ENCODE data around the gene NRXN3.

DNA sequence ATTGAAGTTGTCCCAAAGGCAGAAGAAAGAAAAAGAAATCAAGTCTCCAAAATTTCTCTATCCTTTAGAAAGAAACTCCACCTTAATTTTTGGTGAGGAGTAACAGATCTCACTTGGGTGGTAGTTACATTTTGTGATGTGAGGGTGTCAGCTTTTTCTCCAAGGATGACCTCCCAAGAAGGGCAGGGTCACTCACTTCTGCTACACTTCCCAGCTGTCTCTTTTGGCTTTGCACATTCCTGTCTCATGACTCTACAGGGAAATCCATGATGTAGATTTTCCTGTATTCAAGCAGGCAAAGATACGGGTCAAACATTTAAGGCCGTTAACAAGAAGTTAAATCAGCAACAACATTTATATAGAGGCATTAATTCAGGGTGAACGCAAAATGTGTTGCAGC lies 1016.4 kb downstream of the NRXN3 start:
- TF ChIP-seq, protein P1, sequence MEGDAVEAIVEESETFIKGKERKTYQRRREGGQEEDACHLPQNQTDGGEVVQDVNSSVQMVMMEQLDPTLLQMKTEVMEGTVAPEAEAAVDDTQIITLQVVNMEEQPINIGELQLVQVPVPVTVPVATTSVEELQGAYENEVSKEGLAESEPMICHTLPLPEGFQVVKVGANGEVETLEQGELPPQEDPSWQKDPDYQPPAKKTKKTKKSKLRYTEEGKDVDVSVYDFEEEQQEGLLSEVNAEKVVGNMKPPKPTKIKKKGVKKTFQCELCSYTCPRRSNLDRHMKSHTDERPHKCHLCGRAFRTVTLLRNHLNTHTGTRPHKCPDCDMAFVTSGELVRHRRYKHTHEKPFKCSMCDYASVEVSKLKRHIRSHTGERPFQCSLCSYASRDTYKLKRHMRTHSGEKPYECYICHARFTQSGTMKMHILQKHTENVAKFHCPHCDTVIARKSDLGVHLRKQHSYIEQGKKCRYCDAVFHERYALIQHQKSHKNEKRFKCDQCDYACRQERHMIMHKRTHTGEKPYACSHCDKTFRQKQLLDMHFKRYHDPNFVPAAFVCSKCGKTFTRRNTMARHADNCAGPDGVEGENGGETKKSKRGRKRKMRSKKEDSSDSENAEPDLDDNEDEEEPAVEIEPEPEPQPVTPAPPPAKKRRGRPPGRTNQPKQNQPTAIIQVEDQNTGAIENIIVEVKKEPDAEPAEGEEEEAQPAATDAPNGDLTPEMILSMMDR (IDR thresholded peaks at IDR 0.05): no peak
- TF ChIP-seq POLR2AphosphoS5 (IDR thresholded peaks at IDR 0.05): no peak
